K562 (cell line): Measurements from ENCODE around the gene PCDHA6. TPM values are rescaled to one million over a fixed set of nuclear protein-coding genes. Genes with fewer than 3 reads are reported as not detected.

Experiments
- ATAC-seq: fragments of 200-7000 bp; cut with Tn5 transposase; 3 replicates; pipeline ENCODE4 v1.9.1; 2020; ENCODE audit warnings: moderate library complexity
- BruUV-seq: library from RNA; stranded (reverse); fragments of 400-500 nt; replicated peaks from 2 replicates; lab custom pipeline; 2021; lab: Mats Ljungman, UMichigan
- CTCF ChIA-PET: fragments of 300-600 bp; formaldehyde crosslinking; extraction: SDS; loops from one replicate; lab custom pipeline; 2021; ENCODE audit warnings: low intra/inter-chr PET ratio; lab: Yijun Ruan, JAX
- POLR2A ChIA-PET: fragments of 300-600, 350-650 bp; sonication (Branson Sonifier 250); formaldehyde crosslinking; extraction: SDS; loops from one replicate; lab custom pipeline; 2021; ENCODE audit warnings: antibody characterized with exemption, inconsistent platforms; lab: Yijun Ruan, JAX
- DNase-seq, 4 experiments: peaks; one replicate each; pipeline versions ENCODE4 v3.0.0 to v3.0.0-alpha.2; 2011 to 2018; ENCODE audit warnings: low spot score in 3 of 4, mixed read lengths in 3 of 4; ENCODE audit errors: extremely low read depth in 1 of 4
- FAIRE-seq: peaks from 2 replicates; lab custom pipeline; 2011; peaks lifted over from hg19 to GRCh38; lab: Jason Lieb, UNC
- H2AFZ ChIP-seq: 2 replicates; pipeline ENCODE4 v1.6.0; 2011; ENCODE audit warnings: low read depth, low read length, control low read depth, inconsistent platforms
- H3K27ac ChIP-seq: fragments of 200-600 bp; 3 replicates; pipeline ENCODE4 v1.8.0; 2011; ENCODE audit warnings: low read depth, mild to moderate bottlenecking, control low read depth, inconsistent platforms, low read length, moderate library complexity, mixed read lengths; ENCODE audit errors: extremely low read depth
- H3K27me3 ChIP-seq, 2 experiments: fragments of 300-600 bp in 1 of 2; 2 replicates in 1 of 2; 3 replicates in 1 of 2; pipeline versions ENCODE4 v1.6.0 to v1.8.0; 2011; ENCODE audit warnings: inconsistent platforms in 2 of 2, low read length in 2 of 2, mild to moderate bottlenecking in 1 of 2, mixed read lengths in 1 of 2, moderate library complexity in 1 of 2; ENCODE audit not compliant: control insufficient read depth in 2 of 2, insufficient read depth in 2 of 2
- H3K36me3 ChIP-seq: fragments of 300-600 bp; 3 replicates; pipeline ENCODE4 v1.8.0; 2011; ENCODE audit warnings: mild to moderate bottlenecking, low read length, inconsistent platforms; ENCODE audit not compliant: control insufficient read depth, insufficient read depth
- H3K4me1 ChIP-seq, 2 experiments: fragments of 200-600 bp in 1 of 2; replicated peaks in 1 of 2; 2 replicates in 1 of 2; 3 replicates in 1 of 2; pipeline versions ENCODE4 v1.5.1 to v1.8.0; 2011; ENCODE audit warnings: inconsistent platforms in 2 of 2, low read length in 2 of 2, mild to moderate bottlenecking in 1 of 2, mixed read lengths in 1 of 2, moderate library complexity in 1 of 2; ENCODE audit not compliant: control insufficient read depth in 2 of 2, insufficient read depth in 2 of 2
- H3K4me2 ChIP-seq: 2 replicates; pipeline ENCODE4 v1.6.1; 2011; ENCODE audit warnings: low read length, control low read depth, inconsistent platforms, mixed read lengths; ENCODE audit not compliant: insufficient read depth
- H3K4me3 ChIP-seq: fragments of 200-600 bp; sonication (generic), shearing (Covaris generic); 2 replicates; pipeline ENCODE4 v1.5.1; 2016; ENCODE audit warnings: control low read depth, inconsistent platforms
- H3K79me2 ChIP-seq: fragments of 200-600 bp; 3 replicates; pipeline ENCODE4 v1.8.0; 2011; ENCODE audit warnings: low read length, inconsistent platforms; ENCODE audit not compliant: control insufficient read depth, insufficient read depth
- H3K9ac ChIP-seq, 2 experiments: 2 replicates each; pipeline versions ENCODE4 v1.6.0 to v1.6.1; 2011; ENCODE audit warnings: low read depth in 2 of 2, low read length in 2 of 2, control low read depth in 1 of 2, inconsistent platforms in 1 of 2, mild to moderate bottlenecking in 1 of 2, mixed read lengths in 1 of 2; ENCODE audit not compliant: insufficient read depth in 1 of 2
- H3K9me1 ChIP-seq: one replicate; pipeline ENCODE4 v1.6.0; 2011; ENCODE audit warnings: inconsistent platforms, mild to moderate bottlenecking, low read length, moderate library complexity; ENCODE audit not compliant: control insufficient read depth, insufficient read depth
- H3K9me3 ChIP-seq: replicated peaks from 2 replicates; pipeline ENCODE4 v1.5.1; 2011; ENCODE audit warnings: low read depth, low read length, inconsistent platforms; ENCODE audit not compliant: control insufficient read depth, insufficient read depth
- H4K20me1 ChIP-seq: replicated peaks from 2 replicates; pipeline ENCODE4 v1.6.1; 2011; ENCODE audit warnings: low read length, inconsistent platforms, mixed read lengths; ENCODE audit not compliant: control insufficient read depth, insufficient read depth
- BDP1 ChIP-seq: IDR thresholded peaks from 3 replicates; pipeline ENCODE4 v1.6.1; 2011; ENCODE audit not compliant: insufficient read length, insufficient read depth
- BRD9 ChIP-seq: fragments of 450-650 bp; IDR thresholded peaks from 2 replicates; pipeline ENCODE4 v1.6.1; 2018; ENCODE audit warnings: low read depth; ENCODE audit not compliant: partially characterized antibody
- BRF1 ChIP-seq: IDR thresholded peaks from 3 replicates; pipeline ENCODE4 v1.6.1; 2011; ENCODE audit warnings: borderline replicate concordance, mild to moderate bottlenecking; ENCODE audit not compliant: insufficient read length; ENCODE audit errors: extremely low read depth
- CCNT2 ChIP-seq: IDR thresholded peaks from 2 replicates; pipeline ENCODE4 v1.6.1; 2011; ENCODE audit warnings: borderline replicate concordance, low read depth, mild to moderate bottlenecking, moderate library complexity, mixed read lengths, low read length; ENCODE audit not compliant: insufficient read length; ENCODE audit errors: extremely low read depth
- CTCF ChIP-seq, 3 experiments: IDR thresholded peaks in 2 of 3; conservative IDR thresholded peaks in 1 of 3; 2 replicates each; pipeline ENCODE4 v1.5.1; 2011 to 2012; ENCODE audit warnings: low read length in 3 of 3, mild to moderate bottlenecking in 3 of 3, control low read depth in 2 of 3, improper control_type of control experiment in 1 of 3, inconsistent platforms in 1 of 3, low read depth in 1 of 3, mixed read lengths in 1 of 3, moderate library complexity in 1 of 3; ENCODE audit not compliant: insufficient read depth in 2 of 3
- HNRNPH1 ChIP-seq: fragments of 200-400 bp; formaldehyde crosslinking; optimal IDR thresholded peaks from 2 replicates; pipeline ENCODE3; 2017; ENCODE audit warnings: low read depth, mild to moderate bottlenecking, low read length, moderate library complexity
- NFXL1 ChIP-seq: fragments of 450-650 bp; formaldehyde crosslinking; IDR thresholded peaks from 2 replicates; pipeline ENCODE4 v1.4.0; 2021; ENCODE audit warnings: mild to moderate bottlenecking
- POLR2H ChIP-seq: IDR thresholded peaks from 2 replicates; pipeline ENCODE4 v1.6.1; 2016; ENCODE audit warnings: missing genetic modification characterization, low read depth, mild to moderate bottlenecking, control low read depth, missing compliant biosample characterization, moderate library complexity
- SETDB1 ChIP-seq: IDR thresholded peaks from one replicate; pipeline ENCODE4 v1.6.1; 2012; ENCODE audit warnings: low read length, control low read depth, inconsistent platforms
- SUPT5H ChIP-seq: fragments of 450-650 bp; IDR thresholded peaks from 2 replicates; pipeline ENCODE4 v1.6.1; 2016
- TAF7 ChIP-seq: fragments of 450-650 bp; IDR thresholded peaks from 2 replicates; pipeline ENCODE4 v1.6.1; 2016; ENCODE audit warnings: missing genetic modification characterization, missing compliant biosample characterization
- TEAD2 ChIP-seq: fragments of 450-650 bp; IDR thresholded peaks from 2 replicates; pipeline ENCODE4 v1.6.1; 2016; ENCODE audit warnings: missing genetic modification characterization, control low read depth, missing compliant biosample characterization
- ZNF324 ChIP-seq: fragments of 250-450 bp; sonication (Bioruptor Pico); IDR thresholded peaks from 2 replicates; pipeline ENCODE4 v1.4.0; 2020; ENCODE audit warnings: mild to moderate bottlenecking
- WGBS: fragments of 100-300 bp; shearing (Covaris generic); methylation state at CpG from one replicate; pipeline ENCODE4 v1.1.6; 2016; ENCODE audit warnings: low coverage, mixed read lengths; ENCODE audit not compliant: insufficient coverage; ENCODE audit errors: missing lambda C conversion rate; 5-methylcytosine and 5-hydroxymethylcytosine counted together
- in situ Hi-C: fragments of 300-500 bp; cut with MboI; formaldehyde crosslinking; loops from 4 replicates; pipeline ENCODE4 v1.15.0; 2018; ENCODE audit warnings: inconsistent platforms, mixed read lengths
- intact Hi-C: fragments of 100-400 bp; cut with micrococcal nuclease; formaldehyde crosslinking; loops from 2 replicates; pipeline ENCODE4 v1.14.2; 2022
- polyA plus RNA-seq, 8 experiments: library from polyadenylated mRNA; depleted of rRNA in 4 of 8; stranded (reverse) in 5 of 8; unstranded in 3 of 8; fragments of >200 nt; fragmentation: Nextera tagmentation in 2 of 8; fragmentation: Illumina TruSeq in 1 of 8; extraction: Ambion mirVana in 2 of 8; extraction: Trizol in 1 of 8; gene quantifications; 2 replicates each; pipeline versions ENCODE4 v1.2.1 to v1.2.3, GENCODE V29; 2011 to 2014; ENCODE audit warnings: inconsistent platforms in 1 of 8, missing spikeins in 1 of 8
- total RNA-seq, 7 experiments: library from RNA; depleted of rRNA in 6 of 7; stranded (reverse); fragments of >200 nt in 6 of 7; fragmentation: Illumina TruSeq in 2 of 7; extraction: Trizol in 2 of 7; gene quantifications; 2 replicates each; pipeline versions ENCODE4 v1.2.1 to v1.2.3, GENCODE V29; 2011 to 2021; ENCODE audit warnings: low replicate concordance in 1 of 7
- TF ChIP-seq, protein P1 (sequence below), 2 experiments: fragments of 450-650 bp in 1 of 2; sonication (generic) in 1 of 2; formaldehyde crosslinking in 1 of 2; IDR thresholded peaks in 1 of 2; conservative IDR thresholded peaks in 1 of 2; 2 replicates each; pipeline versions ENCODE4 v1.6.1 to v1.8.1; 2016 to 2023; ENCODE audit warnings: mild to moderate bottlenecking in 2 of 2, moderate library complexity in 2 of 2, inconsistent platforms in 1 of 2, missing genetic modification reagents in 1 of 2
- TF ChIP-seq, protein P2 (sequence below): fragments of 450-650 bp; IDR thresholded peaks from 2 replicates; pipeline ENCODE4 v1.6.1; 2018; ENCODE audit warnings: mild to moderate bottlenecking, low read depth; ENCODE audit not compliant: partially characterized antibody

The PCDHA6 gene
- total and polyA plus RNA-seq, 9 of the 15 experiments (the other 6 are each of a cell fraction or from before 2014, with no cell fraction given), result not detected

GRCh38 chr5:140808889-140809291 is 18.9 kb upstream of the PCDHA6 start (continued):
- TF ChIP-seq CTCF (IDR thresholded peaks at IDR 0.05 in 2 of 3, conservative IDR thresholded peaks at IDR 0.05 in 1 of 3; ENCODE audit: insufficient read depth in 2 of 3, low read depth in 1 of 3, low read length in 3 of 3), result no peak
- no peak for TF ChIP-seq CCNT2
- TF ChIP-seq BRF1, result no peak
- no peak for TF ChIP-seq HNRNPH1

DNA sequence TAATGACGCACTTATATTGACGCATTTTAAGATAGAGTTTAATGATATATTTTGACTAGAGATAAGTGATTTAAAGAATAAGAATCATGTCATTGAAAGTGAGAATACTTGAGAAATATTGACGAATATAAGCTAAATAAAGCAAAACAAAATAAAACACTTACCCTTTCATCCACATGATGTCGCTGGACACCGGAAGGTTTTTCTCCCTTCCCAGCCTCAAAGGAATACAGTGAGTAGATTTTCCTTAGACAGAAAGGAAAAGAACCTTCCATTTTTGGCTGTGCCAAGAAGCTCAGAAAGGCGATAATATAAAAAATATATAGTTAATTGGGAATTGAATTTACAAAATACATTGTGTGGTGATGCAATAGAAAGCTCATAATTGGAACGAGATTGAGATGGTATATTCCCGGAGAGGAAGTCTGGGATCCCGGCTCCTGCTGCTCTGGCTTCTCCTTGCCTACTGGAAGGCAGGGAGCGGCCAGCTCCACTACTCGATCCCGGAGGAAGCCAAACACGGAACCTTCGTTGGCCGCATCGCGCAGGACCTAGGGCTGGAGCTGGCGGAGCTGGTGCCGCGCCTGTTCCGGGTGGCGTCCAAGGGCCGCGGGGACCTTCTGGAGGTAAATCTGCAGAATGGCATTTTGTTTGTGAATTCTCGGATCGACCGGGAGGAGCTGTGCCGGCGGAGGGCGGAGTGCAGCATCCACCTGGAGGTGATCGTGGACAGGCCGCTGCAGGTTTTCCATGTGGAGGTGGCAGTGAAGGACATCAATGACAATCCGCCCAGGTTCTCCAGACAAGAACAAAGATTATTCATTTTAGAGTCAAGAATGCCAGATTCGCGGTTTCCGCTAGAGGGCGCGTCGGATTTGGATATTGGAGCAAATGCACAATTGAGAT is 6.1 kb upstream of the PCDHA6 start, which contains the start of gene PCDHA5:
PCDHA5 (plus strand) TSS at position 239 of the 906 bp plus-strand sequence.
- H3K9me3 ChIP-seq, result no peaks in the 10 kb centered on the region; the same call in 1 of the 2 replicates
- H3K4me2 ChIP-seq, result peak within 1 kb of the TSS; percentile 8; the same call in 1 of the 2 replicates
- H3K4me3 ChIP-seq, result peak within 1 kb of the TSS; percentile 14; the same call in 1 of the 2 replicates
- H3K9me1 ChIP-seq, result no peaks in the 10 kb centered on the region
- H2AFZ ChIP-seq, result no peak within 1 kb of the TSS; the same call in 1 of the 2 replicates
- BruUV-seq, result no TSS peak
- no peaks in the 10 kb centered on the region for H3K79me2 ChIP-seq
- no peak for FAIRE-seq
- DNase-seq, result peak in 2 of 4 experiments; percentile 31 to 61
- no peaks in the 10 kb centered on the region for H4K20me1 ChIP-seq
- intact Hi-C loops (no loop called here), in situ Hi-C loops (no loop called here)
- CTCF ChIA-PET, result no interaction called here
- ATAC-seq, result peak; percentile 63
- POLR2A ChIA-PET, result interaction anchor here (0.7 kb wide), 1 partner anchor 420 kb away, joined by 4 read pairs; no protein-coding TSS in a partner anchor
- 7% methylated on average over 36 of the region's 39 CpGs for WGBS
- H3K27ac ChIP-seq, result no peak within 1 kb of the TSS
- no peak within 1 kb of the TSS for H3K9ac ChIP-seq
- H3K27me3 ChIP-seq, result no peaks in the 10 kb centered on the region
- peaks cover 0 to 15% of the 10 kb centered on the region in 2 experiments; a peak in 2 of 5 replicates for H3K4me1 ChIP-seq
- no peaks in the 10 kb centered on the region for H3K36me3 ChIP-seq
- no peak for TF ChIP-seq NFXL1 (CRISPR knock-in tag)
- TF ChIP-seq TEAD2 (tag), result no peak
- no peak for TF ChIP-seq SETDB1
- TF ChIP-seq, protein P1, sequence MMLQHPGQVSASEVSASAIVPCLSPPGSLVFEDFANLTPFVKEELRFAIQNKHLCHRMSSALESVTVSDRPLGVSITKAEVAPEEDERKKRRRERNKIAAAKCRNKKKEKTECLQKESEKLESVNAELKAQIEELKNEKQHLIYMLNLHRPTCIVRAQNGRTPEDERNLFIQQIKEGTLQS (IDR thresholded peaks at IDR 0.05), result peak; percentile 58
- TF ChIP-seq, protein P1 (CRISPR knock-in tag; conservative IDR thresholded peaks at IDR 0.05), result no peak
- no peak for TF ChIP-seq TAF7 (tag)
- TF ChIP-seq POLR2H (tag), result no peak
- no peak for TF ChIP-seq BDP1
- no peak for TF ChIP-seq BRD9
- TF ChIP-seq SUPT5H, result no peak
- TF ChIP-seq, protein P2, sequence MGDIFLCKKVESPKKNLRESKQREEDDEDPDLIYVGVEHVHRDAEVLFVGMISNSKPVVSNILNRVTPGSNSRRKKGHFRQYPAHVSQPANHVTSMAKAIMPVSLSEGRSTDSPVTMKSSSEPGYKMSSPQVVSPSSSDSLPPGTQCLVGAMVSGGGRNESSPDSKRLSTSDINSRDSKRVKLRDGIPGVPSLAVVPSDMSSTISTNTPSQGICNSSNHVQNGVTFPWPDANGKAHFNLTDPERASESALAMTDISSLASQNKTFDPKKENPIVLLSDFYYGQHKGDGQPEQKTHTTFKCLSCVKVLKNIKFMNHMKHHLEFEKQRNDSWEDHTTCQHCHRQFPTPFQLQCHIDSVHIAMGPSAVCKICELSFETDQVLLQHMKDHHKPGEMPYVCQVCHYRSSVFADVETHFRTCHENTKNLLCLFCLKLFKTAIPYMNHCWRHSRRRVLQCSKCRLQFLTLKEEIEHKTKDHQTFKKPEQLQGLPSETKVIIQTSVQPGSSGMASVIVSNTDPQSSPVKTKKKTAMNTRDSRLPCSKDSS, result no peak
- TF ChIP-seq ZNF324 (CRISPR knock-in tag), result no peak
